IMR-90 (cell line): ENCODE data around the gene GATA3. TPM values are rescaled to one million over a fixed set of nuclear protein-coding genes. Genes with fewer than 3 reads are reported as not detected.

Source experiments
- ATAC-seq: fragments of 200-7000 bp; cut with Tn5 transposase; 2 replicates; pipeline ENCODE4 v1.9.1; 2020; ENCODE audit warnings: low read depth, mild to moderate bottlenecking, moderate library complexity
- BruUV-seq: library from RNA; stranded (reverse); fragments of 400-500 nt; replicated peaks from 2 replicates; lab custom pipeline; 2021; lab: Mats Ljungman, UMichigan
- CTCF ChIA-PET: fragments of 300-600 bp; formaldehyde crosslinking; extraction: SDS; loops from one replicate; lab custom pipeline; 2021; ENCODE audit warnings: antibody characterized with exemption; lab: Yijun Ruan, JAX
- POLR2A ChIA-PET: fragments of 300-600 bp; sonication (Branson Sonifier 250); formaldehyde crosslinking; loops from one replicate; lab custom pipeline; 2022; ENCODE audit warnings: antibody characterized with exemption; ENCODE audit not compliant: unreplicated experiment; lab: Charles Lee
- DNase-seq: peaks from one replicate; pipeline ENCODE4 v3.0.0; 2013
- H2AFZ ChIP-seq: replicated peaks from 2 replicates; pipeline ENCODE3; 2013; ENCODE audit warnings: low read length, mild to moderate bottlenecking; ENCODE audit not compliant: poor library complexity
- H2AK5ac ChIP-seq: 2 replicates; pipeline ENCODE4 v1.6.1; 2013; ENCODE audit warnings: low read depth, low read length, inconsistent platforms
- H2AK9ac ChIP-seq: replicated peaks from 2 replicates; pipeline ENCODE3; 2013; ENCODE audit warnings: mild to moderate bottlenecking, low read depth, low read length, moderate library complexity; ENCODE audit not compliant: poor library complexity
- H2BK120ac ChIP-seq: 2 replicates; pipeline ENCODE4 v1.6.1; 2013; ENCODE audit warnings: low read depth, low read length, inconsistent platforms
- H2BK15ac ChIP-seq: 3 replicates; pipeline ENCODE4 v1.6.1; 2013; ENCODE audit warnings: low read depth, low read length, inconsistent platforms
- H2BK20ac ChIP-seq: 2 replicates; pipeline ENCODE4 v1.6.1; 2013; ENCODE audit warnings: low read depth, mild to moderate bottlenecking, inconsistent platforms, low read length, moderate library complexity
- H2BK5ac ChIP-seq: 2 replicates; pipeline ENCODE4 v1.6.1; 2013; ENCODE audit warnings: mild to moderate bottlenecking, low read depth, low read length, inconsistent platforms; ENCODE audit not compliant: poor library complexity, severe bottlenecking
- H3K14ac ChIP-seq: replicated peaks from 2 replicates; pipeline ENCODE4 v1.6.1; 2013; ENCODE audit warnings: low read depth, low read length, inconsistent platforms
- H3K18ac ChIP-seq: 2 replicates; pipeline ENCODE4 v1.6.1; 2013; ENCODE audit warnings: low read depth, low read length, control low read depth
- H3K23ac ChIP-seq: 2 replicates; pipeline ENCODE4 v1.6.1; 2013; ENCODE audit warnings: low read depth, low read length, inconsistent platforms
- H3K27ac ChIP-seq: 2 replicates; pipeline ENCODE4 v1.5.1; 2013; ENCODE audit warnings: mild to moderate bottlenecking, control low read depth, low read length; ENCODE audit not compliant: insufficient read depth
- H3K27me3 ChIP-seq: 2 replicates; pipeline ENCODE4 v1.6.1; 2013; ENCODE audit warnings: low read length; ENCODE audit not compliant: control insufficient read depth, insufficient read depth
- H3K36me3 ChIP-seq: 2 replicates; pipeline ENCODE4 v1.6.1; 2013; ENCODE audit warnings: low read length, mixed read lengths; ENCODE audit not compliant: control insufficient read depth, insufficient read depth
- H3K4ac ChIP-seq: 2 replicates; pipeline ENCODE4 v1.6.1; 2013; ENCODE audit warnings: low read depth, low read length, inconsistent platforms
- H3K4me1 ChIP-seq: 2 replicates; pipeline ENCODE4 v1.6.1; 2013; ENCODE audit warnings: low read length, mixed read lengths; ENCODE audit not compliant: control insufficient read depth, insufficient read depth
- H3K4me2 ChIP-seq: 2 replicates; pipeline ENCODE4 v1.6.1; 2013; ENCODE audit warnings: low read depth, mild to moderate bottlenecking, control low read depth, low read length, moderate library complexity
- H3K4me3 ChIP-seq: 2 replicates; pipeline ENCODE4 v1.5.1; 2013; ENCODE audit warnings: low read depth, mild to moderate bottlenecking, control low read depth, low read length, moderate library complexity; ENCODE audit not compliant: insufficient read depth
- H3K56ac ChIP-seq: 2 replicates; pipeline ENCODE4 v1.6.1; 2013; ENCODE audit warnings: low read length, inconsistent platforms; ENCODE audit not compliant: insufficient read depth; ENCODE audit errors: extremely low read depth
- H3K79me1 ChIP-seq, 2 experiments: 2 replicates each; pipeline ENCODE4 v1.6.1; 2013; ENCODE audit warnings: low read length in 2 of 2, inconsistent platforms in 1 of 2, low read depth in 1 of 2
- H3K9ac ChIP-seq: 2 replicates; pipeline ENCODE4 v1.6.1; 2013; ENCODE audit warnings: low read depth, low read length, control low read depth
- H3K9me1 ChIP-seq: 2 replicates; pipeline ENCODE4 v1.6.1; 2013; ENCODE audit warnings: low read length, inconsistent platforms; ENCODE audit not compliant: insufficient read depth
- H3K9me3 ChIP-seq: 2 replicates; pipeline ENCODE4 v1.6.1; 2013; ENCODE audit warnings: low read length; ENCODE audit not compliant: control insufficient read depth, insufficient read depth
- H4K20me1 ChIP-seq: 2 replicates; pipeline ENCODE4 v1.6.1; 2013; ENCODE audit warnings: low read length, inconsistent platforms; ENCODE audit not compliant: insufficient read depth
- H4K5ac ChIP-seq: 2 replicates; pipeline ENCODE4 v1.6.1; 2013; ENCODE audit warnings: mild to moderate bottlenecking, low read depth, low read length, control low read depth
- H4K8ac ChIP-seq, 2 experiments: 2 replicates each; pipeline ENCODE4 v1.6.1; 2013; ENCODE audit warnings: low read depth in 2 of 2, low read length in 2 of 2, control low read depth in 1 of 2, inconsistent platforms in 1 of 2
- H4K91ac ChIP-seq: 2 replicates; pipeline ENCODE4 v1.6.1; 2013; ENCODE audit warnings: low read depth, low read length, inconsistent platforms; ENCODE audit not compliant: insufficient read depth
- CEBPB ChIP-seq: IDR thresholded peaks from 2 replicates; pipeline ENCODE4 v1.6.1; 2012; ENCODE audit warnings: low read depth, low read length, improper control_type of control experiment
- CHD1 ChIP-seq: IDR thresholded peaks from 2 replicates; pipeline ENCODE4 v1.6.1; 2012; ENCODE audit warnings: low read depth, low read length, improper control_type of control experiment
- MXI1 ChIP-seq: IDR thresholded peaks from 2 replicates; pipeline ENCODE4 v1.6.1; 2012; ENCODE audit warnings: low read depth, mild to moderate bottlenecking, low read length, moderate library complexity, borderline replicate concordance
- NFE2L2 ChIP-seq: fragments of 150-350 bp; IDR thresholded peaks from 2 replicates; pipeline ENCODE4 v1.6.1; 2016; ENCODE audit warnings: low read depth, mild to moderate bottlenecking, low read length
- POLR2A ChIP-seq: IDR thresholded peaks from 2 replicates; pipeline ENCODE4 v1.6.1; 2012; ENCODE audit warnings: mild to moderate bottlenecking, low read depth, low read length
- RAD21 ChIP-seq: IDR thresholded peaks from 2 replicates; pipeline ENCODE4 v1.6.1; 2012; ENCODE audit warnings: low read length, improper control_type of control experiment
- RCOR1 ChIP-seq: IDR thresholded peaks from 2 replicates; pipeline ENCODE4 v1.6.1; 2012; ENCODE audit warnings: mild to moderate bottlenecking, low read length, improper control_type of control experiment; ENCODE audit not compliant: insufficient replicate concordance
- SMC3 ChIP-seq: fragments of 150-350 bp; IDR thresholded peaks from 2 replicates; pipeline ENCODE4 v1.6.1; 2016; ENCODE audit warnings: low read depth, mild to moderate bottlenecking, antibody characterized with exemption, low read length, moderate library complexity
- WGBS, 2 experiments: methylation state at CpG; one replicate each; pipeline versions ENCODE4 v1.1.5 to v1.1.7; 2013; ENCODE audit warnings: missing lambda C conversion rate in 2 of 2; ENCODE audit not compliant: insufficient read length in 1 of 2; ENCODE audit errors: extremely low coverage in 2 of 2; 5-methylcytosine and 5-hydroxymethylcytosine counted together
- dilution Hi-C: fragments of 300-500 bp; cut with HindIII; formaldehyde crosslinking; loops from one replicate; pipeline ENCODE4 v1.14.3; 2018; ENCODE audit warnings: low sequenced_read_pairs; ENCODE audit not compliant: unreplicated experiment
- in situ Hi-C: fragments of 300-500 bp; cut with MboI; formaldehyde crosslinking; loops from 3 replicates; pipeline ENCODE4 v1.14.3; 2019; ENCODE audit warnings: low sequenced_read_pairs, inconsistent platforms, mixed read lengths
- intact Hi-C: fragments of 100-400 bp; cut with micrococcal nuclease; formaldehyde crosslinking; loops from 2 replicates; pipeline ENCODE4 v1.10.0; 2022
- polyA plus RNA-seq, 3 experiments: library from polyadenylated mRNA; depleted of rRNA; stranded (reverse); fragments of >200 nt; gene quantifications; 2 replicates each; pipeline ENCODE4 v1.2.3, GENCODE V29; 2012; ENCODE audit warnings: low replicate concordance in 1 of 3
- total RNA-seq: library from RNA; depleted of rRNA; stranded (reverse); fragments of >200 nt; gene quantifications from 2 replicates; pipeline ENCODE4 v1.2.3, GENCODE V29; 2012; rRNA removed

The GATA3 gene
- total and polyA plus RNA-seq, 2 of the 4 experiments (the other 2 are of a cell fraction): 0.21 TPM; not detected in 1

DNA sequence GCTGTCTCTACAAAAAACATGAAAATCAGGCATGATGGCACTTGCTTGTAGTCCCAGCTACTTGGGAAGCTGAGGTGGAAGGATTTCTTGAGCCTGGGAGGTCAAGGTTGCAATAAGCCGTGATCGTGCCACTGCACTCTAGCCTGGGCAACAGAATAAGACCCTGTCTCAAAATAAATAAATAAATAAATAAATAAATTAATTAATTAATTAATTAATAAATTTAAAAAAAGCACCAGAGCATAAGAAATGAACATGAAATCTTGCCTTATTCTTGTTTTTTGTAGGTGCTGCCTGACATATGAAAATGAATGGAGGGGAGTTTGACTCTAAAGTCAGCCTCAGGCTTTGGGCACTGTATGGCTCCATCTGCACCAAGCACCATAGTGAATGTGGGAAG lies 69.9 kb downstream of the GATA3 start:
- TF ChIP-seq RAD21 (no peak), SMC3 (no peak), RCOR1 (no peak), CEBPB (no peak), CHD1 (no peak), MXI1 (no peak), NFE2L2 (no peak), POLR2A (no peak)
- H3K18ac ChIP-seq: no peak overlapping the region
- H2BK5ac ChIP-seq: no peak overlapping the region
- DNase-seq (no peak), ATAC-seq (no peak)
- POLR2A ChIA-PET: no interaction called here
- no peak overlapping the region for H2AK5ac ChIP-seq
- no peak overlapping the region for H2BK15ac ChIP-seq
- CTCF ChIA-PET: no interaction called here
- no peak overlapping the region for H2AK9ac ChIP-seq
- H4K5ac ChIP-seq: no peak overlapping the region
- no peaks in the 10 kb centered on the region for H3K9me1 ChIP-seq
- no peak overlapping the region for H3K14ac ChIP-seq
- no peak overlapping the region for H3K4me2 ChIP-seq
- no peaks in the 10 kb centered on the region for H3K4me1 ChIP-seq
- H3K79me1 ChIP-seq: no peaks in the 10 kb centered on the region
- intact Hi-C loops: no loop called here
- H2BK20ac ChIP-seq: no peak overlapping the region
- no CpG with 5 or more reads among the region's 2 CpGs for WGBS, 2 experiments
- no peak overlapping the region for H3K23ac ChIP-seq
- in situ Hi-C loops: no loop called here
- no peaks in the 10 kb centered on the region for H3K36me3 ChIP-seq
- dilution Hi-C loops: no loop called here
- no peak overlapping the region for H4K91ac ChIP-seq
- no peak overlapping the region for H3K9ac ChIP-seq
- H3K27me3 ChIP-seq: no peaks in the 10 kb centered on the region
- no peak overlapping the region for H3K56ac ChIP-seq
- no peaks in the 10 kb centered on the region for H4K20me1 ChIP-seq
- H4K8ac ChIP-seq: no peak overlapping the region
- H2BK120ac ChIP-seq: no peak overlapping the region
- peaks cover 11% of the 10 kb centered on the region for H3K9me3 ChIP-seq
- no peak overlapping the region for H2AFZ ChIP-seq
- BruUV-seq: no TSS peak
- no peak overlapping the region for H3K27ac ChIP-seq
- no peak overlapping the region for H3K4me3 ChIP-seq
- H3K4ac ChIP-seq: no peak overlapping the region

Other genes with a start within 250 kb of the GATA3 start
- gene TAF3, start 236.2 kb upstream of the GATA3 start, total RNA-seq: 1.4 TPM in 2 replicates
- gene TAF3, start 236.2 kb upstream of the GATA3 start, polyA plus RNA-seq (2012; rRNA removed): 2.2 and 2.3 TPM in 2 replicates